GM21447 (cell line): ENCODE data around the gene PIK3R2.
"Not testable (repeated sequence)": the region's sequence is repeated elsewhere in the genome, so short reads cannot be mapped to it uniquely, and the experiment has no call there.

ENCODE experiments used
- ATAC-seq: cut with Tn5 transposase; IDR thresholded peaks from one replicate; pipeline ENCODE4 v1.9.1; 2021; ENCODE audit not compliant: unreplicated experiment

The PIK3R2 gene

DNA sequence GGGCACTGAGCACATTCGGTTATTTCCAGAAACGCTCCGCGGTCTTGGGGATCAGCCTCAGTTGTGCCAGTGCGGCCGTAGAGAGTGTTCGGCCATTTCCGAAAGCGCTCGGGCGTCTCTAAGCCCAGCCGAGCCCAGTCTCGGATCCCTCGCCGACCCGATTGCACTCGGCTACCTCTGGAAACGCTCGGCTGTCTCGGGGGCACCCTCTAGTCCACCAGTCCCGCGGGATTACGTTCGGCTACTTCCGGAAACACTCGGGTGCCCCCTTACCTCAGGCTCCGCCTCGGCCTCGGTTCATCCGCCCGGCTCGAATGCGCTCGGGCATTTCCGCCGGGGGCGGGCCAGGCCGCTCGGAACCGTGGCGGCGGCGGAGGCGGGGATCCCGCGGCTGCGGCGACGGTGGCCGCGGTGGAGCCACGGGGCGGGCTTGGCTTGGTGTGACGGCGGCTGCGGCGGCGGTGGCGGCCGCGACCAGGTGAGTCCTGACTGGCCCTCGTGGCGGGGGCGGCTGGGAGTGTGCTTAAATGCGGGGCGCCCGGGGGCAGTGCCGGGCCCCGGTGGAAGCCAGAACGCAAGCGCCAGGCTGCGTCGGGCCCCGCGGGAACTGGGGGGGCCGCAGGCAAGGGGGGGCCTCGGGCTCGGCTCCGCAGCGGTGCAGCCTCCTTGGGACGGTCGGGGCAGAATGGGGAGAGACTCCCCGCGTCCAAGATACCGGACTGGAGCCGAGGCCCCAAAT, at the start of gene PIK3R2:
Gene PIK3R2, plus strand, starts transcription at position 347 of the 739 bp plus-strand sequence. CDS start 2,717 bp downstream, outside the sequence.
- peak; percentile 70 for ATAC-seq

DNA sequence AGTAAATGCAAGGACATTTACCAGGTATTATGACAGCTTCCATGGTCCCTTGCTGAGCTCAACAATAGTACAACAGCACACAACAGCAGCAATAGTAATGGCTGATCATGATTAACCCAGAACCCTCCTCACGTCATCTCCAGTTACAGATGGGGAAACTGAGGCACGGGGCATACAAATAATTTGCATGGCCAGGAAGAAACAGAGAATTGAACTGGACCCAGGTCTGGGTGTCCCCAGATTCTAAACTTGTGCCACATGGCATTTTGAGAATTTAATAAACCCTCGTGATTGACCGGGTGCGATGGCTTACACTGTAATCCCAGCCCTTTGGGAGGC, 48.2 kb upstream of the PIK3R2 start:
- no peak for ATAC-seq

GRCh38 chr19:18105259-18105658, 47.7 kb upstream of the PIK3R2 start:
- not testable (repeated sequence) for ATAC-seq

- no peak for ATAC-seq
Observed at GRCh38 chr19:18107235-18107634, 45.7 kb upstream of the PIK3R2 start.

- no peak for ATAC-seq
Observed at GRCh38 chr19:18108897-18109296, 44.1 kb upstream of the PIK3R2 start.

- ATAC-seq: no peak
Observed at GRCh38 chr19:18109341-18109732, 43.6 kb upstream of the PIK3R2 start.

DNA sequence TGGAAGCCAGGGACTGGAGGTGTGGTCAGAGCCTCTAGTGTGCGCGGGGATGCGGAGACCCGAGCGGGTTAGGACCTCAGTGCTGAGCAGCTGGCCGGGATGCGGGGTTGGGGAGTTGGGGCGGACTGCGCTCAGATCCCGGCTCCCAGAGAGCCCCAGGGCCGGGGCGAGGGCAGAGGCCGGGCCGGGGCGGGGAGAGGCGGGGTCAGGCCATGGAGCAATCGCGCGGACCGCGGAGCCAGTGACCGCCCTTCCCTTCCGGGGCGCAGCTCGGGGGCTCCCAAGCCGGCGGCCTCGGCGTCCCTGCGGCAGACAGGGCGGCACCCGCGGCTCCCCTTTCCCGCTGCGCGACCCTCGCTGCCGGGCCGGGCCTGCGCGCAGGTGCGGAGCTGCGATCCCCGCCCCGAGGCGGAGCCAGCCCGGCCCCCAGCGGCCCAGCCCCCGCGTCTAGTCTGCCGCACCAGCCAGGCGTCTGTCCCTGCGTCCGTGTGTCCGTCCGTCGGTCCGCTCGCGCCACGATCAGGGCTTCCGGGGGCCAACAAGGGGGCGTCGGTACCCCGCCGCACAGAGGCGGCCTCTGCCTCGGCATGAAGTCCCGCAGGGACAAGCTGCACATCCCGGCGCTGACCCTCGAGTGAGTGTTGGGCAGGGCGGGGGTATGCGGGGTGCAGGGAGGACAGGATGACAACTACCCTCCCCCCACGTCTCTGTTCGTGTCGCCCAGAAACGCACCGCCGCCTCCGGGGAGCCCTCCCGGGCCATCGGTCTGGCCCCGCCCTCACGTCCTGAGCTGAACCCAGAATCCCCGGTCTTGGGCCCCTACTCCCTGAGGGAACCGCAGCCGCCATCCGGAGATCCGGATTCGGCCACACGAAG, 43.0 kb upstream of the PIK3R2 start:
- ATAC-seq: no peak

DNA sequence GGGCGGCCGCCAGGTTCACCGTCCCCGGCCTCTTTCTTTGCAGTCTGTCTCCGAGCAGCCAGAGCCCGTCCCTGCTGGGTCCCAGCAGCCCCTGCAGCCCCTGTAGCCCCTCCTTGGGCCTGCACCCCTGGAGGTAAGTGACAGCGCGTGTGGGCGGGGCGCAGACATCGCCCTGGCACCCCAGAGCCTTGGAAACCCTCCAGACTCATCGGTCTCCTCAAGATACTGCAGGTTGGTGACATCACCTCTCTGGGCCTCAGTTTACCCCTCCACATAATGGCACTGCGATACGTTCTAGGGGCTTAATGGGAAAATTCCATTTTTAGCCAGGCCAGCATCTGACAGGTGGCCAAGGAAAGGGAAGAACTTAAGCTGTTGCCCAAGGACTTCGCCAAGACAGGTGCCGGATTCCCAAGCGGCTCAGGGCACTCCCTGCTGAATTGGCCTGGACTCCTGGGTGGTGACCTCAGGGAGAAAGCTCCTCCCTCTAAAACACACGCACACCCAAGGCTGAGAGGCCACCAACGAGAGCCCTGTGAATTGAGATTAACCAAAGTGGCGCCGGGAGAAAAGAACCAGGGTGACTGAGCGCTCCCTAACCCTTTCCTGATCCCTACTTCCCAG, 42.2 kb upstream of the PIK3R2 start:
- ATAC-seq: no peak

DNA sequence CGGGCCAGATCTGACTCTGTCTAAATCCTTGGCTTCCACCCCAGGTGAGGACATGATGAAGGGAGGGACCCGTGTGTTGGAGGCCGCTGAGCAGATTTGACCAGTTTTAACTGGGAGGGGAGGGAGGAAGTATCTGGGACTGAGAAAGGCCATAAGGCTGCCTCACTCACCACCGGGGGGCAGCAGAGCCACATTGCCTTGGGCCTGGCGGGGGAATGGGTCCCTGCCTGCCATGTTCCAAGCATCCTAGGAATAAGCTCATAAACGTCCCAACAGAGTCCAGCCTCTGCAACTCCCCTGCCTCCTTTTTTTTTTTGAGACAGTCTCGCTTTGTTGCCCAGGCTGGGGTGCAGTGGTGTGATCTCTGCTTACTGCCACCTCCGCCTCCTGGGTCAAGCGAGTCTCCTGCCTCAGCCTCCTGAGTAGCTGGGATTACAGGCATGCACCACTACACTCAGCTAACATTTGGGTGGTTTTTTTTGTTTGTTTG, 39.9 kb upstream of the PIK3R2 start:
- ATAC-seq: no peak

DNA sequence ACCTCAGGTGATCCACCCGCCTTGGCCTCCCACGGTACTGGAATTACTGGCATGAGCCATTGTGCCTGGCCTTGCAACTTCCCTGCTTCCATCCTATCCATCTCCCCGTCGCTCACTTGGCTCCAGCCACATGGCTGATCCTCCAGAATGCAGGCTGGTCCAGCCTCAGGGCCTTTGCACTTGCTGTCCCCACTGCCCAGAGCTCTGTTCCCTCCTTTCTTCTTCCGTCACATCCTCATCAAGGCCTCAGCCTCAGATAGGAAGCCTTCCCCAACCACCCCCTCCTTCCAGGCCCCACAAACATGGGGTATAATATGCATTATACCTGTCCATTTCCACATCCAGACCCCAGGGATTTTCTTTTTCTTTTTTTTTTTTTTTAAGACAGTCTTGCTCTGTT, 39.1 kb upstream of the PIK3R2 start:
- ATAC-seq: no peak

GRCh38 chr19:18114483-18114882, 38.5 kb upstream of the PIK3R2 start:
- no peak for ATAC-seq

DNA sequence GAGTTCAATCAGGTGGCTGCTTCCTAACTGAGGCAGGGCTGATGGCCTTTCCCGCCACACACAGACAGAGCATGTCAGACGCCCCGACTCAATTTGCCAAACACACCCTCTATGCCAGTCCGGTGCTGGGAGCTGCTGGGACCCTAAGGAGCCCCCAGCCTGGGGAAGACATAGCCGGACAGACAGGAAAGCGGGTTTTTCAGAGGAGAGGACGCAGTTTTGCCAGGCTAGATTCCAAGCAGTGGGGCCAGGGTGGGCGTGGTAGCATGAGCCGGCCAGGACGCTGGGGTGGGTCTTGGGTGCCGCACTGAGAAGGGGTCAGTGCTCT, 35.6 kb upstream of the PIK3R2 start:
- no peak for ATAC-seq

DNA sequence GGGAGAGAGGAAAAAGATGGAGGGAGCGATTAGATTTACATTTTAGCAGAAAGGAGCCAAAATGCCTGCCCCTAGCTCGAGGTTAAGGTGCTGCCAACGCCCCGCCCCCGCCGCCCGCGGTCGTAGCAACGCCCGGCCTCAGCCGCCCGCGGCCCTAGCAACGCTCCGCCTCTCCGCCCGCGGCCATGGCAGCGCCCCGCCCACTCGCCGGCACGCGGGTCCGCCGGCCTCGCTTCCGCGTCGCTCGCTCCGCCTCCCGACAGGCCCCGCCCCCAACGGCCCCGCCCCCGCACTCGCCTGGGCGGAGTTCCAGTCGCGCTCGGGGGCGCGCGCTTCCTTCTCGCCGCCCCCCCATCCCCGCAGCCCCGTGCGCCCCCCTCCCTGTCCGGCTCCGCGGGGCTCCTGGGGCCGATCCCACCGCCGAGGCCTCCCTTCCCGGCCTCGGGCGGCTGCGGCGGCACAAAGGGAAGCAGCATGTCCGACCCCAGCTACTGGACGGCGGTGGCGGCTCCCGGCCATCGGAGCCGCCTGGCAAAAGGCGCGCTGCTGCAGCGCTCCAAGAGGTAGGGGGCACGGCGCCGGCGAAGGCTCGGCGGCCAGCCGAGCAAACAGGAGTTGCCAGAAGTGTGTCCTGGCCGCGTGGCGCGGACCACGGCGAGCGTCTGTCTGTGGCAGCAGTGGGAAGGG, 35.1 kb upstream of the PIK3R2 start:
- peak; percentile 58 for ATAC-seq

DNA sequence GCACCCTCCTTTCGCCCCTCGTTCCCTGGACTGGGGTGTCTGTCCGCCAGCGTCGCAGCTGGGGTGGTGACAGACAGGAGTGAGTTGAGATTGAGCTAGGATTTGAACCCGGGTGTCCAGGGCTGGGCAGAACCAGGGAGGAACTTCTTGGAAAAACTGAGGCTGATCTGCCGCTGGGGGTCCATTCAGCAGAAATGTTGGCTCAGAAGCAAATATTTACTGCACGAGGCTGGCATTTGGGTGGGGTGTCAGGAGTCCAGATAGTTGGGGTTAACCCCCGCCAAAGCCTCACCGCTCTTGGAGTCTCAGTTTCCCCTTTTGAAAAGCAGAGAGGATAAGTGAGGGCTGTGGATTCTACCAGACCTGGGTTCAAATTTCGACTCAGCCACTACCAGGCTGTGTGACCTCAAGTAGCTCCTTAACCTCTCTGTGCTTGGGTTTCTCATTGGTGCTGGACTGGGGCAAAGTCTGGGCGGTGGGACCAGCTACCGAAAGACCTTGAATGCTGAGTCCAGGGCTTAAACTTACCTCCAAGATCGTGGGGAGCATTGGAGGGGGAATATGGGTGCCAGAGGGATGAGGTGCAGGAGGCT, 34.4 kb upstream of the PIK3R2 start:
- no peak for ATAC-seq

- no peak for ATAC-seq
Observed at GRCh38 chr19:18119013-18119716, 33.8 kb upstream of the PIK3R2 start.

- ATAC-seq: no peak
Observed at GRCh38 chr19:18119717-18120105, 33.3 kb upstream of the PIK3R2 start.

- no peak for ATAC-seq
Observed at GRCh38 chr19:18120127-18120526, 32.8 kb upstream of the PIK3R2 start.

- ATAC-seq: no peak
Observed at GRCh38 chr19:18121166-18121565, 31.8 kb upstream of the PIK3R2 start.

DNA sequence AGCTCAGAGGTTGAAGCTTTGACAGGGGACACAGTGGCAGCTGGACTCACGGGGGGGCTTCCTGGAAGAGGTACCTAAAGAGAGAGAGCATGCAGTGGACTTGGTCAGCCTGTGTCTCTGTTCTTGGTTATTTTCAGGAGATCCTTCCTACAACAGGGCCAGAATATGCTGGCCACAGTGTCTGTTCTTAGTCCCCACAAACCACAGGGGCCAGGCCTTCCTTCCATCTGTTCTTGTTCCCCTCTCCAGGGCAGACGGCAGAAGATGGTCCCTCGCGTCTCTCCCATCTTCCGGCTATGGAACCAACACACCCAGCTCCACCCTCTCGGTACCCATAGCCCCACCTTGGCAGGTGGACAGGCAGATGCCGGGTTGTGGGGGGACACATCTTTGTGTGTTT, 30.5 kb upstream of the PIK3R2 start:
- no peak for ATAC-seq
